Measurements from ENCODE around the gene DLX4. TPM values are rescaled to one million over a fixed set of nuclear protein-coding genes. Genes with fewer than 3 reads are reported as not detected.

DLX4 gene
- total and polyA plus RNA-seq, 2 of the 4 experiments (the other 2 are of a cell fraction) = not detected

Small RNA genes lying within 50 kb of the gene (microRNA-seq; reads per million reads assigned to microRNA genes)
- not detected for gene RNU6-1313P (ENCODE audit: insufficient read depth, insufficient read length)

Small RNA genes lying within 50 kb of the gene (small RNA-seq; reads per million reads assigned to genes)
- 0 reads per million in 5 experiments for gene RNU6-1313P

Other genes with a start within 250 kb of the DLX4 start
- 0.56 and 0.72 TPM in 2 replicates for gene FAM117A, start 205.1 kb upstream of the DLX4 start, total RNA-seq (2012; rRNA removed)
- gene FAM117A, start 205.1 kb upstream of the DLX4 start, polyA plus RNA-seq (2012; rRNA removed) = 3.4 and 4.5 TPM in 2 replicates
- 20.6 and 21.9 TPM in 2 replicates for gene KAT7, start 180.5 kb upstream of the DLX4 start, total RNA-seq (2012; rRNA removed)
- 15.6 and 16.9 TPM in 2 replicates for gene KAT7, start 180.5 kb upstream of the DLX4 start, polyA plus RNA-seq (2012; rRNA removed)
- not detected in 2 replicates for gene TAC4, start 121.1 kb upstream of the DLX4 start, total RNA-seq (2012; rRNA removed)
- not detected in 2 replicates for gene TAC4, start 121.1 kb upstream of the DLX4 start, polyA plus RNA-seq (2012; rRNA removed)
- not detected in 2 replicates for gene DLX3, start 26.0 kb downstream of the DLX4 start, total RNA-seq (2012; rRNA removed)
- gene DLX3, start 26.0 kb downstream of the DLX4 start, polyA plus RNA-seq (2012; rRNA removed) = not detected in 2 replicates
- gene ITGA3, start 86.9 kb downstream of the DLX4 start, total RNA-seq (2012; rRNA removed) = 78.0 and 80.0 TPM in 2 replicates
- gene ITGA3, start 86.9 kb downstream of the DLX4 start, polyA plus RNA-seq (2012; rRNA removed) = 202 and 213 TPM in 2 replicates
- gene PDK2, start 126.2 kb downstream of the DLX4 start, total RNA-seq (2012; rRNA removed) = 26.7 and 38.0 TPM in 2 replicates
- gene PDK2, start 126.2 kb downstream of the DLX4 start, polyA plus RNA-seq (2012; rRNA removed) = 104 and 113 TPM in 2 replicates
- 1.4 TPM in 2 replicates for gene SAMD14, start 161.0 kb downstream of the DLX4 start, total RNA-seq (2012; rRNA removed)
- 6.2 and 6.7 TPM in 2 replicates for gene SAMD14, start 161.0 kb downstream of the DLX4 start, polyA plus RNA-seq (2012; rRNA removed)
- gene PPP1R9B, start 181.5 kb downstream of the DLX4 start, total RNA-seq (2012; rRNA removed) = 28.0 and 38.6 TPM in 2 replicates
- 23.0 and 25.8 TPM in 2 replicates for gene PPP1R9B, start 181.5 kb downstream of the DLX4 start, polyA plus RNA-seq (2012; rRNA removed)
- gene SGCA, start 196.8 kb downstream of the DLX4 start, total RNA-seq (2012; rRNA removed) = not detected in 2 replicates
- 0.19 and 0.55 TPM in 2 replicates for gene SGCA, start 196.8 kb downstream of the DLX4 start, polyA plus RNA-seq (2012; rRNA removed)
- gene COL1A1, start 232.4 kb downstream of the DLX4 start, total RNA-seq (2012; rRNA removed) = 1,825 and 2,180 TPM in 2 replicates
- 4,117 and 4,350 TPM in 2 replicates for gene COL1A1, start 232.4 kb downstream of the DLX4 start, polyA plus RNA-seq (2012; rRNA removed)

Measured in IMR-90 (cell line).